Fibroblast of lung (primary cell): Measurements from ENCODE around the gene EGLN2. TPM values are rescaled to one million over a fixed set of nuclear protein-coding genes. Genes with fewer than 3 reads are reported as not detected.
"Not testable (repeated sequence)": the region's sequence is repeated elsewhere in the genome, so short reads cannot be mapped to it uniquely, and the experiment has no call there.

ENCODE experiments used
- DNase-seq, 2 donors: peaks; one replicate each; pipeline versions ENCODE4 v3.0.0 to v3.0.0-alpha.2; 2010; ENCODE audit warnings: low read depth in 2 of 2
- H2AFZ ChIP-seq: 2 replicates; pipeline ENCODE4 v1.5.1; 2012; ENCODE audit warnings: low read length, control low read depth, inconsistent platforms
- H3K27ac ChIP-seq: 2 replicates; pipeline ENCODE4 v1.5.1; 2011; ENCODE audit warnings: low read length, control low read depth; ENCODE audit not compliant: insufficient read depth
- H3K27me3 ChIP-seq: 2 replicates; pipeline ENCODE4 v1.5.1; 2011; ENCODE audit warnings: mild to moderate bottlenecking, low read length; ENCODE audit not compliant: control insufficient read depth, insufficient read depth
- H3K36me3 ChIP-seq: 2 replicates; pipeline ENCODE4 v1.5.1; 2011; ENCODE audit warnings: low read length; ENCODE audit not compliant: control insufficient read depth, insufficient read depth
- H3K4me1 ChIP-seq: 2 replicates; pipeline ENCODE4 v1.5.1; 2011; ENCODE audit warnings: low read length; ENCODE audit not compliant: control insufficient read depth, insufficient read depth; ENCODE audit errors: extremely low read depth
- H3K4me2 ChIP-seq: 2 replicates; pipeline ENCODE4 v1.5.1; 2011; ENCODE audit warnings: low read length, control low read depth; ENCODE audit not compliant: insufficient read depth; ENCODE audit errors: extremely low read depth
- H3K4me3 ChIP-seq, 4 experiments: fragments of 200-600 bp in 1 of 4; sonication (generic) in 1 of 4; replicated peaks in 1 of 4; 2 replicates each; pipeline ENCODE4 v1.5.1; 2011 to 2016; ENCODE audit warnings: low read length in 4 of 4, low read depth in 3 of 4, mild to moderate bottlenecking in 3 of 4, control low read depth in 2 of 4, inconsistent platforms in 1 of 4, mixed read lengths in 1 of 4; ENCODE audit not compliant: insufficient read depth in 1 of 4; ENCODE audit errors: control extremely low read depth in 1 of 4
- H3K79me2 ChIP-seq: 2 replicates; pipeline ENCODE4 v1.5.1; 2012; ENCODE audit warnings: mild to moderate bottlenecking, low read length, inconsistent platforms; ENCODE audit not compliant: control insufficient read depth, insufficient read depth
- H3K9ac ChIP-seq: 2 replicates; pipeline ENCODE4 v1.5.1; 2011; ENCODE audit warnings: mild to moderate bottlenecking, low read length, control low read depth; ENCODE audit not compliant: insufficient read depth
- H3K9me3 ChIP-seq: 2 replicates; pipeline ENCODE4 v1.5.1; 2012; ENCODE audit warnings: low read depth, low read length; ENCODE audit not compliant: control insufficient read depth, insufficient read depth
- H4K20me1 ChIP-seq: 2 replicates; pipeline ENCODE4 v1.5.1; 2011; ENCODE audit warnings: low read length; ENCODE audit not compliant: control insufficient read depth, insufficient read depth; ENCODE audit errors: extremely low read depth
- CTCF ChIP-seq, 2 donors: IDR thresholded peaks in 1 of 2; conservative IDR thresholded peaks in 1 of 2; 1 replicate in 1 of 2; 2 replicates in 1 of 2; pipeline ENCODE4 v1.5.1; 2011 to 2012; ENCODE audit warnings: low read length in 2 of 2, control low read depth in 1 of 2, inconsistent platforms in 1 of 2, low read depth in 1 of 2, mild to moderate bottlenecking in 1 of 2
- EZH2 ChIP-seq: IDR thresholded peaks from 2 replicates; pipeline ENCODE4 v1.5.1; 2012; ENCODE audit warnings: low read length, control low read depth, mild to moderate bottlenecking; ENCODE audit errors: missing control alignments
- polyA plus RNA-seq, 2 donors: library from polyadenylated mRNA; depleted of rRNA in 1 of 2; stranded (reverse) in 1 of 2; unstranded in 1 of 2; fragments of >200 nt; gene quantifications; 2 replicates each; pipeline ENCODE4 v1.2.1, GENCODE V29; 2011 to 2012; ENCODE audit warnings: missing spikeins in 1 of 2
- total RNA-seq: library from RNA; depleted of rRNA; stranded (reverse); fragments of >200 nt; gene quantifications from 2 replicates; pipeline ENCODE4 v1.2.1, GENCODE V29; 2014

The EGLN2 gene
- total and polyA plus RNA-seq, 2 donors (not counting 1 experiment from before 2014, with no cell fraction given), result 27.3 to 106 TPM

- not testable (repeated sequence) for H2AFZ ChIP-seq, H3K4me2 ChIP-seq, H3K9me3 ChIP-seq, H3K27ac ChIP-seq, H3K4me1 ChIP-seq, H4K20me1 ChIP-seq, H3K79me2 ChIP-seq, H3K27me3 ChIP-seq, H3K36me3 ChIP-seq, DNase-seq, H3K4me3 ChIP-seq, H3K9ac ChIP-seq
These were observed 27.3 kb downstream of the EGLN2 start for GRCh38 chr19:40826312-40826698.

DNA sequence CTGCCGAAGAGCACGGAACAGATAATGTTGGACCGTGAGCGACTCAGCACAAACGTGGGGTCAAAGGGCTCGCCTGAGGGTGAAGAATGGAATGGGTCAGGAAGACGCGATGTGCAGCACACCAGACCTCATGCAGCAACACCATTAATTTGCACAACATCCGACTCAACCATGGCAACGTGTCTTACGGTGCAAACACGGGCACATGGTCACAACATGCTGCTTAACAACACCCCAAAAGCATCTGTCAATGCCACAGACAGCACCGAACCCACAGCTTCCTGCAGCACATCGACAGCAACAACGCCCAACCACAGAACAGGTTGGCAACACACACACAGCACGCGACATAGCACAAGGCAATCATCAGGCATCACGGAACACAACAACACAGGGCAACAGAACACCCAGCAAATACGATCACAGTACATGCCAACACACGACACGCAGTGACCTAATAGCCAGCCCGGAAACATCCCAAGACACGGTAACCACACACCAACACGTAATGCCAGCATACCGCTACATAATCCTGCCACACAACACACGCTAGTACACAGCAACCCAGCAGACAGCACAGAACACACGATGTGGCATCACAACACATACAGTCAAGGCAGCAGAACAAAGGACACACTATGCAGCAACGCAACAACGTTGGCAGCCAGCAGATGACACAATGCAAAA lies 27.9 kb downstream of the EGLN2 start:
- not testable (repeated sequence) for H3K9me3 ChIP-seq, H4K20me1 ChIP-seq, DNase-seq, H3K79me2 ChIP-seq, H3K4me2 ChIP-seq, H3K27me3 ChIP-seq, H3K4me3 ChIP-seq, H2AFZ ChIP-seq, H3K9ac ChIP-seq, H3K4me1 ChIP-seq, H3K36me3 ChIP-seq, H3K27ac ChIP-seq

- H3K79me2 ChIP-seq, result no peaks in the 10 kb centered on the region
- no peaks in the 10 kb centered on the region for H3K9me3 ChIP-seq
- H3K4me3 ChIP-seq, result no peak overlapping the region
- no peak for DNase-seq
- H3K27me3 ChIP-seq, result no peaks in the 10 kb centered on the region
- H3K4me1 ChIP-seq, result peaks cover 5% of the 10 kb centered on the region
- H3K4me2 ChIP-seq, result no peak overlapping the region
- TF ChIP-seq EZH2, result no peak
- no peak for TF ChIP-seq CTCF (conservative IDR thresholded peaks at IDR 0.05 in 1 of 2, IDR thresholded peaks at IDR 0.05 in 1 of 2; ENCODE audit: low read depth in 1 of 2, low read length in 2 of 2)
- no peaks in the 10 kb centered on the region for H4K20me1 ChIP-seq
- H3K27ac ChIP-seq, result no peak overlapping the region
- H3K36me3 ChIP-seq, result no peaks in the 10 kb centered on the region
- H2AFZ ChIP-seq, result no peak overlapping the region
- H3K9ac ChIP-seq, result no peak overlapping the region
These were observed 28.6 kb downstream of the EGLN2 start for GRCh38 chr19:40827386-40828247.

GRCh38 chr19:40829205-40829604 lies 30.2 kb downstream of the EGLN2 start:
- Histone ChIP-seq H3K36me3 (no peaks in the 10 kb centered on the region), H3K27ac (no peak overlapping the region), H3K79me2 (no peaks in the 10 kb centered on the region), H3K9me3 (no peaks in the 10 kb centered on the region), H3K9ac (no peak overlapping the region), H4K20me1 (no peaks in the 10 kb centered on the region), H3K27me3 (no peaks in the 10 kb centered on the region), H3K4me3 (no peak overlapping the region), H3K4me2 (no peak overlapping the region), H2AFZ (no peak overlapping the region), H3K4me1 (peaks cover 5% of the 10 kb centered on the region)
- DNase-seq, result no peak
- no peak for TF ChIP-seq EZH2
- no peak for TF ChIP-seq CTCF (conservative IDR thresholded peaks at IDR 0.05 in 1 of 2, IDR thresholded peaks at IDR 0.05 in 1 of 2; ENCODE audit: low read depth in 1 of 2, low read length in 2 of 2)

- not testable (repeated sequence) for H3K4me1 ChIP-seq, H3K4me3 ChIP-seq
These were observed 31.8 kb downstream of the EGLN2 start for GRCh38 chr19:40830741-40831140.

More at GRCh38 chr19:40830741-40831140, 31.8 kb downstream of the EGLN2 start:
- H4K20me1 ChIP-seq, H3K9ac ChIP-seq, H3K79me2 ChIP-seq, H3K4me2 ChIP-seq, H2AFZ ChIP-seq, H3K9me3 ChIP-seq, H3K36me3 ChIP-seq, H3K27me3 ChIP-seq, DNase-seq, H3K27ac ChIP-seq: not testable (repeated sequence)
